Measurements from ENCODE around the gene IFNLR1.

IFNLR1 gene

DNA sequence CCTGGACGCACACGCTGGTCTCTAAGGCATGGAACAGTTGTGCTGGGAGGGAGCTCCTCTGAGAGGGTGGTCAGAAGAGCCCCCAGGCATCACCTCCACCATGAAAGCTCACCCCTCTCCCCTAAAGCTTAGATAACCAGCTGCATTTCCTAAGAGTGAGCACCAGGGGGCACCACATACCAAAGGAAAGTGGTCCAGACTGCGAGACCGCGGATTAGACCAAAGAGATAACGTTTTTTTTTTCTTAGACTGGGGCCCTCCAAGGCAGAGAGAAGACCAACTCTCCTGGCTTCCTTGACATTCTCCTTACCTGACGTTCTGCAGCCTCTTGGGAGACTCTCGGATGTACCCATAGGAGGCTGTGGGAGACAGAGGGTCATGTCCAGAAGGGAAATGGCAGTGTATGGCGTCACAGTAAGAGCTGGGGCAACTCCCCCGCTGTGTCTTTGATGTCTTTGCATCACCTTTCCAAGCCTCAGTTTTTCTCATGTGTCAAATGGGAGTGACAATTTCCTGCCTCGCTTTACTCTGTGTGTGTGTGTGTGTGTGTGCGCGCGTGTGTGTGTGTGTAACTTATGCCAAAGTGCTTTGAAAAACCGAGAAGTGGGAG is 12.3 kb upstream of the IFNLR1 start:
- TF ChIP-seq, protein P1, sequence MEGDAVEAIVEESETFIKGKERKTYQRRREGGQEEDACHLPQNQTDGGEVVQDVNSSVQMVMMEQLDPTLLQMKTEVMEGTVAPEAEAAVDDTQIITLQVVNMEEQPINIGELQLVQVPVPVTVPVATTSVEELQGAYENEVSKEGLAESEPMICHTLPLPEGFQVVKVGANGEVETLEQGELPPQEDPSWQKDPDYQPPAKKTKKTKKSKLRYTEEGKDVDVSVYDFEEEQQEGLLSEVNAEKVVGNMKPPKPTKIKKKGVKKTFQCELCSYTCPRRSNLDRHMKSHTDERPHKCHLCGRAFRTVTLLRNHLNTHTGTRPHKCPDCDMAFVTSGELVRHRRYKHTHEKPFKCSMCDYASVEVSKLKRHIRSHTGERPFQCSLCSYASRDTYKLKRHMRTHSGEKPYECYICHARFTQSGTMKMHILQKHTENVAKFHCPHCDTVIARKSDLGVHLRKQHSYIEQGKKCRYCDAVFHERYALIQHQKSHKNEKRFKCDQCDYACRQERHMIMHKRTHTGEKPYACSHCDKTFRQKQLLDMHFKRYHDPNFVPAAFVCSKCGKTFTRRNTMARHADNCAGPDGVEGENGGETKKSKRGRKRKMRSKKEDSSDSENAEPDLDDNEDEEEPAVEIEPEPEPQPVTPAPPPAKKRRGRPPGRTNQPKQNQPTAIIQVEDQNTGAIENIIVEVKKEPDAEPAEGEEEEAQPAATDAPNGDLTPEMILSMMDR (conservative IDR thresholded peaks at IDR 0.05; ENCODE audit: low read depth, low read length): peak; percentile 84
- H3K4me3 ChIP-seq (ENCODE audit: low read length): no peak overlapping the region
- DNase-seq (ENCODE audit: low read depth): no peak

DNA sequence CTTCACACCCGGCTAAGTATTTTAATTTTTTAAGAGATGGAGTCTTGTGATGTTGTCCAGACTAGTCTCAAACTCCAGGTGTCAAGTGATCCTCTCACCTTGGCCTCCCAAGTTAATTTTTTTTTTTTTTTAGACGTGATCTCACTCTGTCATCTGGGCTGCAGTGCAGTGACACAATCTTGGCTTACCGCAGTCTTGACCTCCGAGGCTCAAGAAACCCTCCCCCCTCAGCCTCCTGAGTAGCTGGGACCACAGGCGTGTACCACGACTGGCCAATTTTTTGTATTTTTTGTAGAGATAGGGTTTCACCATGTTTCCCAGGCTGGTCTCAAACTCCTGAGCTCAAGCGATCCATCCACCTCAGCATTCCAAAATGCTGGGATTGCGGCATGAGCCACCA is 11.7 kb upstream of the IFNLR1 start:
- H3K4me3 ChIP-seq (ENCODE audit: low read length): no peak overlapping the region
- TF ChIP-seq, protein P1 (conservative IDR thresholded peaks at IDR 0.05; ENCODE audit: low read depth, low read length): no peak
- no peak for DNase-seq (ENCODE audit: low read depth)

DNA sequence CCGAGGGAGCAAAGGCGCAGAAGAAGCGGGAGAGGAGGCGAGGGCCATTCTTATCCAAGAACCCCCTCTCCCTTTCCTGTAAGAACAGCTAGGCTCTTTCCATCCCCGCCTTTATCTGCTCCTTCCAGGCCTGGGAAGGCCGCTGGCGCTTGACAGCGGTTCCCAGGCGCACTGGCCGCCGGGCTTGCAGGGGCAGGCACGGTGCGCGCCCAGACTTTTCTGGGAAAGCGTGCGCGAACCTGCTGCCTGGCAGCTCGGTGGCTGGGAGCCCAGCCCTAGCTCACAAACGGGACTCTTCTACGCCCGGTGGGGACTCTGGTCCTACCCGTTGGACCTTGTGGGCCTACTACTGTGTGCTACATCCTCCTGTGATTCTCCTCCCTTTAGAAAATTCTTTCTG is 8.8 kb upstream of the IFNLR1 start:
- DNase-seq (ENCODE audit: low read depth): no peak
- no peak overlapping the region for H3K4me3 ChIP-seq (ENCODE audit: low read length)
- TF ChIP-seq, protein P1 (conservative IDR thresholded peaks at IDR 0.05; ENCODE audit: low read depth, low read length): no peak

DNA sequence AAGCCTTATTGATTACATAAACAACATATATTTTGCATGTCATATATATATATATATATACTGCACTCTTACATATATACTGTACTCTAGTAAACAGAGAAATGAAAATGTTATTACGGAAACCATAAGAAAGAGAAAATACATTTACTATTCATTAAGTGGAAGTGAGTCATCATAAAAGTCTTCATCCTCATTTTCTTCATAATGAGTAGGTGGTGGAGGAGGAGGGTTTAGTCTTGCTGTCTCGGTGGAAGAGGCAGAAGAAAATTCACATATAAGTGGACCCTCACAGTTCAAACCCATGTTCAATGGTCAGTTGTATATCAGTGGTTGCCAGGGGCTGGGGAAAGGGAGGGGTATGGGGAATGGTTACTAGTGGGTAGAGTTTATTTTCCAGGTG is 8.0 kb upstream of the IFNLR1 start:
- TF ChIP-seq, protein P1 (conservative IDR thresholded peaks at IDR 0.05; ENCODE audit: low read depth, low read length): no peak
- no peak for DNase-seq (ENCODE audit: low read depth)

DNA sequence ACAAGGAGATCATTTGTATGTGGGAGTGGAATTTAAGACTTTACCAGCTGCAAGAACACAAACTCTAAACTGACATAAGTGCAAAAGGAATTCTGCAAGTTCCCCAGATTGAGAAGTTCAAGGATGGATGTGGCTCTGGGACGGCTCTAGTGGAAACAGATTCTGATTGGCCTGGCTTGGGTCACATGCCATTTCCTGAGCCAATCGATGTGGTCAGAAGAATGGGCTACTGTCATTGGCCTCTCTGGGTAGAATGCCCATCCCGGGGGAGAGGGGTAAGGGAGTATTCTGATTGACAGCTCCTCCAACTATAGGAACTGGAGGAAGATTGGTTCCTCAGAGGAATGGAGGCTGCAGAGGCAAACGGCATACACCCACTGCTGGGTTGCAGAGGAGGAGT is 6.0 kb upstream of the IFNLR1 start:
- no peak overlapping the region for H3K4me3 ChIP-seq (ENCODE audit: low read length)
- no peak for DNase-seq (ENCODE audit: low read depth)
- TF ChIP-seq, protein P1 (conservative IDR thresholded peaks at IDR 0.05; ENCODE audit: low read depth, low read length): no peak

More for the DNA sequence above, 8.0 kb upstream of the IFNLR1 start:
- no peak overlapping the region for H3K4me3 ChIP-seq (ENCODE audit: low read length)

DNA sequence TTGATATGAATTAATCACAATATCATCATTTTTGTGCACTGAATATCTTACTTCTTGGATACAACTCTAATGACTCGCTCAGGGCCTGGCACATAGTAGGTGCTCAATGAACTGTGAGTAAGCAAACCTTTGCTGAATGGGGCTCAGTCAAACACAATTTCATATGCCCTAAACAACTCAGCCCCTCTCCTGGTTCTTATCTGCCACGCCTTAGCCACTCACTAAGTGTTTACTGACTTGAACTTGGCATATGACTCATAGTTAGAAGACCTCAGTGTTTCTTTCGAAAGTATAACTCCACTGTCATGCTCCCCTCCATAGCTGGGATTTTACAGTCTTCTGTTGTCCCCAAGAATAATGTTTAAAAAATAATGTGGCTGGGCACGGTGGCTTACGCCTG is 4.8 kb upstream of the IFNLR1 start:
- H3K4me3 ChIP-seq (ENCODE audit: low read length): no peak overlapping the region
- TF ChIP-seq, protein P1 (conservative IDR thresholded peaks at IDR 0.05; ENCODE audit: low read depth, low read length): no peak
- DNase-seq (ENCODE audit: low read depth): peak; percentile 46

DNA sequence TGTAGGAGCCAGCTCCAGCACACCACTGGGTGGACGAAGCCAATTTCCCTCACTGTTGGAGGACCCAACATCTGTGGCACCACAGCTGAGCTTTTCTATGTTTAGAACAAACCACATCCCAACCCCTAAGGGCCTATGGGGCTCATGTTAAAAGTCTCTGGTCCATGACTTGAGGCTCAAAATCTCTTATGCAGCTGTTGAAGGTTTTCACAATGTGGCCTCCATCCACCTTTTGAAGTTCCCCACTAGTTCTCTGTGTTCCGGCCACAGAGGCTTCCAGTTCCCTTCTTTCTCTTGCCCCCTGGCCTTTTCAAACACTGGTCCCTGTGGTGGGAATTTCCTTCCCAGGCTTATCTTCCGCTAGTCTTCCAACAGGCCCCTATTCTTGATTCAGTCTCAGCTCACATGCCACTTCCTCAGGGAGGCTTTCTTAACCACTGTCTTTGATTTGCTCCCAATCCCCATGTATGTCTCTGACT is 3.9 kb upstream of the IFNLR1 start:
- no peak overlapping the region for H3K4me3 ChIP-seq (ENCODE audit: low read length)
- TF ChIP-seq, protein P1 (conservative IDR thresholded peaks at IDR 0.05; ENCODE audit: low read depth, low read length): no peak
- DNase-seq (ENCODE audit: low read depth): no peak

Data from retinal pigment epithelial cell (primary cell).